MG63 (cell line): ENCODE measurements around the gene IFFO2. TPM values are rescaled to one million over a fixed set of nuclear protein-coding genes. Genes with fewer than 3 reads are reported as not detected.
A peak's percentile ranks its signal among the peaks of the same experiment; 100 is the strongest.

Source experiments
- DNase-seq: peaks from one replicate; pipeline ENCODE4 v3.0.0-alpha.2; 2020
- H3K27me3 ChIP-seq: fragments of 250-450 bp; sonication (Bioruptor Pico); 2 replicates; pipeline ENCODE4 v1.5.1; 2020; ENCODE audit warnings: mild to moderate bottlenecking, moderate library complexity
- H3K36me3 ChIP-seq: fragments of 250-450 bp; sonication (Bioruptor Pico); 2 replicates; pipeline ENCODE4 v1.5.1; 2020; ENCODE audit warnings: mild to moderate bottlenecking, moderate library complexity
- H3K4me3 ChIP-seq: fragments of 250-450 bp; sonication (Bioruptor Pico); 2 replicates; pipeline ENCODE4 v1.5.1; 2020; ENCODE audit warnings: mild to moderate bottlenecking, moderate library complexity
- H3K9me3 ChIP-seq: fragments of 250-450 bp; sonication (Bioruptor Pico); 2 replicates; pipeline ENCODE4 v1.5.1; 2020; ENCODE audit warnings: mild to moderate bottlenecking, moderate library complexity
- total RNA-seq: library from RNA; depleted of rRNA; stranded (reverse); fragments of >200 nt; shearing (Covaris generic); gene quantifications from 2 replicates; pipeline ENCODE4 v1.2.3, GENCODE V29; 2014; ENCODE audit warnings: low replicate concordance; rRNA removed

Gene IFFO2
- total RNA-seq = 3.9 and 4.3 TPM in 2 replicates

GRCh38 chr1:18956193-18957135, at the start of gene IFFO2:
Gene IFFO2 (minus strand): TSS chr1:18956676. CDS start chr1:18956332, 344 bp downstream.
- Histone ChIP-seq H3K9me3 (no peaks in the 10 kb centered on the region), H3K4me3 (peak within 1 kb of the TSS; percentile 61), H3K27me3 (no peaks in the 10 kb centered on the region), H3K36me3 (no peaks in the 10 kb centered on the region)
- peak; percentile 89 for DNase-seq

- H3K9me3 ChIP-seq = peaks cover 6% of the 10 kb centered on the region
- H3K27me3 ChIP-seq = no peaks in the 10 kb centered on the region
- H3K4me3 ChIP-seq = no peak overlapping the region
- H3K36me3 ChIP-seq = no peaks in the 10 kb centered on the region
- no peak for DNase-seq
Measured at GRCh38 chr1:19006000-19006399, 49.5 kb upstream of the IFFO2 start.

GRCh38 chr1:19003371-19004290, 47.2 kb upstream of the IFFO2 start:
- Histone ChIP-seq H3K4me3 (no peak overlapping the region), H3K27me3 (no peaks in the 10 kb centered on the region), H3K9me3 (peaks cover 16% of the 10 kb centered on the region), H3K36me3 (no peaks in the 10 kb centered on the region)
- DNase-seq = no peak

GRCh38 chr1:19000065-19000464, 43.6 kb upstream of the IFFO2 start:
- no peaks in the 10 kb centered on the region for H3K36me3 ChIP-seq
- no peak for DNase-seq
- H3K9me3 ChIP-seq = peaks cover 16% of the 10 kb centered on the region
- H3K4me3 ChIP-seq = no peak overlapping the region
- H3K27me3 ChIP-seq = no peaks in the 10 kb centered on the region

DNA sequence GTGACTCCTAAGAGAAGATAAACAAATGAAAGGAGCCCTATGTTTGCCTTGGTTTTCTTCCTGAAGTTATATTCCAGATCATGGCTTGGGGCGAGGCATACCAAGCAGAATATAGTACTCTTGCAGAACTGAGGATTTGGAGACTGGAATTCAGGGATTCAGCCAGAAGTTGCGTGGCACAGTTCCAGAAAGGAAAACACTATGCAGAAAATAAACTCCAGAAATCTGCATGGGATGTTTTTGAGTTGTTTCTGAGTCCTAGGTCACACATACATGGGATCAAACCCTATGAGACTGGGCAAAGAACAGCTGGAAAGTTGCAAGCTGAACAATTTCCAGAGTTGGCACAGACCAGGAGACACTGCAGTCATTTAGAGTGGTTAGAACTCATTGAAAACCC, 42.9 kb upstream of the IFFO2 start:
- Histone ChIP-seq H3K9me3 (peaks cover 16% of the 10 kb centered on the region), H3K27me3 (no peaks in the 10 kb centered on the region), H3K36me3 (no peaks in the 10 kb centered on the region), H3K4me3 (no peak overlapping the region)
- peak; percentile 49 for DNase-seq

DNA sequence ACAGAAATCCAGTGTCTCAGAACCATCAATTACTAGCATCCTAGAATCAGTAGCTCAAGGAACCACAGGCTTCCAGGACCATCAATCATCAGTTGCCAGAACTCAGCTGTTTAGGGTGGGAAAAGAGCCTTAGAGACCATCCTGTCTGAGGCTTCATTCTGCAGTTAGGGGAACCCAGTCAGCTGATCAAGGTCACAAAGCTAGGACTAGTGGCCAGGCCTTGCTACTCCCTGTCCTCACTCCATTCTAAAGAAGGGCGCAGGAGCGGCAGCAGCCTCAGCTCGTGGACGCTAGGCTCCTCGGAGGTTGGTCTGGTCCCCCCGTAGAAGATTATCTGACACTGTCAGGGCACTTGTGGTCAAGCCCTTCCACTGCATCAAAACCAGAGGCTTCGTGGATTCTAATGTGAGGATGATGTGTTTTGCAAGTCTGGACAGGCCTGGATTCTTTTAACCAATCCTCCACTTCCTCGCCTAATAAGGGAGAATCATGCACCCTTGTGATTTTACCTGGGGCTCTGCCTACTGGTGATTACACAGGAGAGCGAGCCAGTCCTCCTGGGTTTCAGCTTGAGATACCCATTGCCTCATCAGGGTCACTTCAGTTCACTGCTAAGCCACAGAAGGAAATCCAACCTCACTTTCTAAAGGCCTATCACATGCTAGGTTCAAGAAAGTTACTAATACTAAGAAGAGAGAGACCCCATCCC, 41.7 kb upstream of the IFFO2 start:
- Histone ChIP-seq H3K9me3 (peaks cover 16% of the 10 kb centered on the region), H3K36me3 (no peaks in the 10 kb centered on the region), H3K4me3 (no peak overlapping the region), H3K27me3 (no peaks in the 10 kb centered on the region)
- no peak for DNase-seq

DNA sequence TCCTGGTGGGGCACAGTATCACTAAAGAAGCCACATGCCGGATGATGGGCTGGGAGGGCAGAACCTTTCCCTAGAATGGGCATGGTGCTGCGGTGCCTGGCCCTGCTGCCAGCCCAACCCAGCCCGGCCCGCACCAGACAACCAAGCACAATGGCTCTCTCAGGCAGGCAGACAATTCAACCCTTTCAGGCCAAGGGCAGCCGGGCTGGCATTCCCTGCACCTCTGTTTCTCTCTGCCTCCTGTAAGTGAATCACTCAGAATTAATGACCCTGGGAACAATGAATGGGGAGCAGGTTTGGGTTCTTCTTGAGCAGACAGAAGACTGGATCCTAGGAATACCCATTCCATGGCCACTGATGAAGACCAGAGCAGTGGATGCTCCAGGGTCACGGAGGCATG, 41.0 kb upstream of the IFFO2 start:
- Histone ChIP-seq H3K4me3 (no peak overlapping the region), H3K9me3 (peaks cover 16% of the 10 kb centered on the region), H3K36me3 (no peaks in the 10 kb centered on the region), H3K27me3 (no peaks in the 10 kb centered on the region)
- DNase-seq = no peak

DNA sequence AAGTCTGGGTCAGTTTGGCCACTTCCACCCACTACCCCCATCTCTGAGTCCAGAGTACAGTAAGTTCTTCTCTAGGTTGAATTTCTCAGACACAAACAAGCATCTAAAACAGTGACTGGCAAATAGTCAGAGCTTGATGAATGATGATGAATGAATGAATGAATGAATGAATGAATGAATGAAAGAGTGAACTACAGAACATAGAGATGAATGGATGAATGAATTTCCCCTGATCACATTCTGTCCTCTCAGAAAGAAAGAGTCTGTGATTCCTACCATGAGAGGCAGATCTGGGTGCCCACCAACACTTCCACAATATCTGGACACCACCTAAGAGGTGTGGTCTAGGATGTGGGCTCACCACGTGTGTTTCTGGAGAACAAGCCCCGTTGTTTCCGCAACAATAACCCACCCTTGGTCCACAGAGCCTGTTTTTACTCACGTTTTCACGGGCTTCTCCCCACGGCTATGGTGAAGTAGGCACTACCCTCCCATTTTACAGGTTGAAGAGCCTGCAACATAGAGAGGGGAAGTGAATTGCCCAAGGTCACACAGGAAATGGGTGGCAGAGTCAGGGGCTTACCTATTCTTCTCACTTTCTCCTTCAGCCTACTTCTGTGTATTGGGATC, 40.2 kb upstream of the IFFO2 start:
- DNase-seq = no peak
- H3K4me3 ChIP-seq = no peak overlapping the region
- peaks cover 16% of the 10 kb centered on the region for H3K9me3 ChIP-seq
- no peaks in the 10 kb centered on the region for H3K36me3 ChIP-seq
- no peaks in the 10 kb centered on the region for H3K27me3 ChIP-seq

- Histone ChIP-seq H3K9me3 (no peaks in the 10 kb centered on the region), H3K36me3 (no peaks in the 10 kb centered on the region), H3K27me3 (no peaks in the 10 kb centered on the region), H3K4me3 (no peak overlapping the region)
- DNase-seq = no peak
Measured at GRCh38 chr1:18994381-18994780, 37.9 kb upstream of the IFFO2 start.

GRCh38 chr1:18992646-18993045, 36.2 kb upstream of the IFFO2 start:
- Histone ChIP-seq H3K9me3 (no peaks in the 10 kb centered on the region), H3K4me3 (no peak overlapping the region), H3K36me3 (no peaks in the 10 kb centered on the region), H3K27me3 (no peaks in the 10 kb centered on the region)
- no peak for DNase-seq

DNA sequence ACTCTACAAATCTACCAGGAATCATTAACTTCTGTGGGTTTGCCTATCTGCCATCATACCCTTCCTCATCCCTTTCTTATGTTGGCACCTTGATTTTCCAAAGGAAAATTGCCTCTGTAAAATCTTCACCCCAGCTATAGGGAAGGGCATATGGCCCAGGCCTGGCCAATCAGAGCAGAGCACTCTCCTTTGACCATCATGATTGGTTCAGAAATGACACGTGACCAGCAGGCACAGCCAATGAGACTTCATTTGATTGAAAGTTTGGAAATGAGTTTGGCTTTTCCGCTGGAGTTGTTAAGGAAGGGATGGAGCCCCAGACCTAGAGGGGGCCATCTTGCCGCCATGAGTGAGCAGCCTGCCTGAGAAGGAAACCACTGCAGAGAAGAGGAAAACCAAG, 35.1 kb upstream of the IFFO2 start:
- Histone ChIP-seq H3K36me3 (no peaks in the 10 kb centered on the region), H3K27me3 (no peaks in the 10 kb centered on the region), H3K9me3 (no peaks in the 10 kb centered on the region), H3K4me3 (no peak overlapping the region)
- DNase-seq = no peak

DNA sequence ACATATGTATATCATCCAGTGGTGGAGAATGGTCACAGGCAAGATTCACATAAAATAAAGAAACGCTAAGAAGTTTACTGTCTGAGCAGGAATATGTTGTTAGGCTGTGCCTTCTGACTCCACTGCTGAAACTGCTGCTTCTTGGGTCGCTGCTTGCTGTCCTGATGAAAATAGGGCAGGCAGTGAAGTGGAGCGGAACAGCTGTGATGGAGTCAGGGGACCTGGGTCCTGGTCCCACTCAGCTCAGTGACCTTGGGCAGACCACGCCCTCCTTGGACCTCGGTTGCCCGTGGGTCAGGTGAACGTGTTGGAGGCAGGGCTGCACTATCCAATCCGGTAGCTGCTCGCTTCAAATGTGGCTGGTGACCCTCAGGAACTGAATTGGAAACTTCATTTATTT, 33.4 kb upstream of the IFFO2 start:
- H3K36me3 ChIP-seq = no peaks in the 10 kb centered on the region
- no peak for DNase-seq
- no peaks in the 10 kb centered on the region for H3K27me3 ChIP-seq
- no peak overlapping the region for H3K4me3 ChIP-seq
- H3K9me3 ChIP-seq = no peaks in the 10 kb centered on the region

GRCh38 chr1:18989176-18989799, 32.8 kb upstream of the IFFO2 start:
- no peaks in the 10 kb centered on the region for H3K36me3 ChIP-seq
- no peaks in the 10 kb centered on the region for H3K27me3 ChIP-seq
- H3K4me3 ChIP-seq = no peak overlapping the region
- DNase-seq = no peak
- H3K9me3 ChIP-seq = no peaks in the 10 kb centered on the region

DNA sequence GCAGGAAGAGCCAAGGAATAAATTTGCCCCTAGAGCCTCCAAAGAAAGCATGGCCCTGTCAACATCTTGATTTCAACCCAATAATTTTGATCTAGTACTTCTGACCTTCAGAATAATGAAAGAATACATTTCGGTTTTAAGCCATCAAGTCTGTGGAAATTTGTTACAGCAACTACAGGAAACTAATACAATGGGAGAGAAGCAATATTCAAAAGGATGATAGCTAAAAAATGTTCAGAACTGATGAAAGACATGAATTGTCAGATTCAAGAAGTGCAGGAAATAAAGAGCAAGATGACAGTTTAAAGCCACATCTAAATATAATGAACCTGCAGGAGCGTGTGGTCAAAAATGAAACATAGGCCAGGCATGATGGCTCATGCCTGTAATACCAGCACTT, 24.8 kb upstream of the IFFO2 start:
- Histone ChIP-seq H3K36me3 (no peaks in the 10 kb centered on the region), H3K9me3 (peaks cover 8% of the 10 kb centered on the region), H3K4me3 (no peak overlapping the region), H3K27me3 (no peaks in the 10 kb centered on the region)
- no peak for DNase-seq

GRCh38 chr1:18978706-18979105, 22.2 kb upstream of the IFFO2 start:
- no peak for DNase-seq
- H3K9me3 ChIP-seq = peaks cover 8% of the 10 kb centered on the region
- H3K36me3 ChIP-seq = no peaks in the 10 kb centered on the region
- no peak overlapping the region for H3K4me3 ChIP-seq
- no peaks in the 10 kb centered on the region for H3K27me3 ChIP-seq

DNA sequence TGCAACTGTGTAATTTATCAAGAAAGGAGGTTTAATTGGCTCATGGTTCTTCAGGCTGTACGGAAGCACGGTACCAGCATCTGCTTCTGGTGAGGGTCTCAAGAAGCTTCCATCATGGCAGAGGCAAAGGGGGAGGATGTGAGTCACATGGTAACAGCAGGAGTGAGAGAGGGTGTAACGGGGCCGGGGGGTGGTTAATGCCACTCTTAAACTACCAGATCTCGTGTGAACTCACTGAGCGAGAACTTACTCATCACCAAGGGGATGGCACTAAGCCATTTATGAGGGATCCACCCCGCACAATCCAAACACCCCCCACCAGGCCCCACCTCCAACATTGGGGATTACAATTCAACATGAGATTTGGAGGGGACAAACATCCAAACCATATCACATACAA, 21.0 kb upstream of the IFFO2 start:
- no peaks in the 10 kb centered on the region for H3K27me3 ChIP-seq
- H3K36me3 ChIP-seq = no peaks in the 10 kb centered on the region
- peaks cover 8% of the 10 kb centered on the region for H3K9me3 ChIP-seq
- no peak for DNase-seq
- H3K4me3 ChIP-seq = no peak overlapping the region
